CD14-positive monocyte (primary cell): ENCODE measurements around the gene GNG4. TPM values are rescaled to one million over a fixed set of nuclear protein-coding genes. Genes with fewer than 3 reads are reported as not detected.

Experiments
- DNase-seq, 3 donors: peaks; one replicate each; pipeline ENCODE4 v3.0.0-alpha.2; 2011 to 2022
- H2AFZ ChIP-seq: 2 replicates; pipeline ENCODE4 v1.6.0; 2012; ENCODE audit warnings: mild to moderate bottlenecking, low read depth, low read length, inconsistent platforms; ENCODE audit not compliant: insufficient read depth, poor library complexity, severe bottlenecking
- H3K27ac ChIP-seq, 2 donors: 1 replicate in 1 of 2; 2 replicates in 1 of 2; pipeline ENCODE4 v1.5.1; 2012 to 2013; ENCODE audit warnings: low read length in 2 of 2, control low read depth in 1 of 2, inconsistent platforms in 1 of 2, low read depth in 1 of 2, mild to moderate bottlenecking in 1 of 2
- H3K27me3 ChIP-seq, 2 donors: one replicate each; pipeline versions ENCODE4 v1.6.0 to v1.6.1; 2011 to 2013; ENCODE audit warnings: low read length in 2 of 2; ENCODE audit not compliant: control insufficient read depth in 2 of 2, insufficient read depth in 2 of 2
- H3K36me3 ChIP-seq, 2 donors: replicated peaks in 1 of 2; 1 replicate in 1 of 2; 2 replicates in 1 of 2; pipeline versions ENCODE4 v1.5.1 to v1.6.1; 2012 to 2013; ENCODE audit warnings: low read length in 2 of 2, control low read depth in 1 of 2, inconsistent platforms in 1 of 2, mild to moderate bottlenecking in 1 of 2; ENCODE audit not compliant: insufficient read depth in 2 of 2, control insufficient read depth in 1 of 2
- H3K4me1 ChIP-seq, 2 donors: 1 replicate in 1 of 2; 2 replicates in 1 of 2; pipeline versions ENCODE4 v1.5.1 to v1.6.1; 2012 to 2013; ENCODE audit warnings: low read length in 2 of 2, control low read depth in 1 of 2, inconsistent platforms in 1 of 2, mild to moderate bottlenecking in 1 of 2, moderate library complexity in 1 of 2; ENCODE audit not compliant: insufficient read depth in 2 of 2, control insufficient read depth in 1 of 2
- H3K4me2 ChIP-seq: replicated peaks from 2 replicates; pipeline ENCODE3; 2012; ENCODE audit warnings: low read length, moderate library complexity, mild to moderate bottlenecking; ENCODE audit not compliant: poor library complexity, severe bottlenecking; ENCODE audit errors: extremely low read depth
- H3K4me3 ChIP-seq, 3 experiments: fragments of 200-600 bp in 1 of 3; sonication (generic) in 1 of 3; replicated peaks in 1 of 3; 1 replicate in 2 of 3; 2 replicates in 1 of 3; pipeline ENCODE4 v1.5.1; 2011 to 2013; ENCODE audit warnings: low read length in 3 of 3, mild to moderate bottlenecking in 3 of 3, control low read depth in 2 of 3, low read depth in 2 of 3, inconsistent platforms in 1 of 3, moderate library complexity in 1 of 3
- H3K79me2 ChIP-seq: 2 replicates; pipeline ENCODE4 v1.6.0; 2012; ENCODE audit warnings: mild to moderate bottlenecking, control low read depth, inconsistent platforms, low read length, moderate library complexity; ENCODE audit not compliant: insufficient read depth
- H3K9ac ChIP-seq: 2 replicates; pipeline ENCODE4 v1.6.0; 2017; ENCODE audit warnings: low read length, mild to moderate bottlenecking; ENCODE audit not compliant: insufficient read depth, poor library complexity, severe bottlenecking
- H3K9me3 ChIP-seq, 2 donors: replicated peaks in 1 of 2; 1 replicate in 1 of 2; 2 replicates in 1 of 2; pipeline versions ENCODE4 v1.5.1 to v1.6.1; 2012 to 2013; ENCODE audit warnings: low read length in 2 of 2, control low read depth in 1 of 2; ENCODE audit not compliant: control insufficient read depth in 1 of 2, insufficient read depth in 1 of 2
- H4K20me1 ChIP-seq: 2 replicates; pipeline ENCODE4 v1.6.0; 2012; ENCODE audit warnings: mild to moderate bottlenecking, low read length, control low read depth, moderate library complexity; ENCODE audit not compliant: insufficient read depth
- H3K27ac Mint-ChIP-seq, 7 donors: one replicate each; pipeline ENCODE4 v1.8.0; 2020; ENCODE audit warnings: mild to moderate bottlenecking in 7 of 7, mixed read lengths in 7 of 7, moderate library complexity in 6 of 7, inconsistent platforms in 2 of 7
- H3K27me3 Mint-ChIP-seq, 3 donors: one replicate each; pipeline ENCODE4 v1.8.0; 2021 to 2022; ENCODE audit warnings: low read depth in 3 of 3, mild to moderate bottlenecking in 3 of 3, mixed read lengths in 3 of 3, moderate library complexity in 3 of 3, inconsistent platforms in 1 of 3
- H3K36me3 Mint-ChIP-seq, 2 donors: one replicate each; pipeline ENCODE4 v1.8.0; 2020; ENCODE audit warnings: mixed read lengths in 2 of 2, inconsistent platforms in 1 of 2, mild to moderate bottlenecking in 1 of 2
- H3K4me1 Mint-ChIP-seq: one replicate; pipeline ENCODE4 v1.8.0; 2020; ENCODE audit warnings: mild to moderate bottlenecking, mixed read lengths
- H3K4me3 Mint-ChIP-seq, 2 donors: one replicate each; pipeline ENCODE4 v1.8.0; 2020; ENCODE audit warnings: mild to moderate bottlenecking in 2 of 2, mixed read lengths in 2 of 2, moderate library complexity in 1 of 2
- H3K9me3 Mint-ChIP-seq, 7 donors: one replicate each; pipeline ENCODE4 v1.8.0; 2020 to 2022; ENCODE audit warnings: mixed read lengths in 7 of 7, mild to moderate bottlenecking in 6 of 7, moderate library complexity in 6 of 7, inconsistent platforms in 2 of 7
- WGBS: methylation state at CpG from one replicate; pipeline ENCODE4 v1.1.5; 2013; ENCODE audit warnings: missing lambda C conversion rate; ENCODE audit not compliant: insufficient coverage; 5-methylcytosine and 5-hydroxymethylcytosine counted together
- intact Hi-C, 2 donors: fragments of 100-400 bp; cut with micrococcal nuclease; formaldehyde crosslinking; loops; one replicate each; pipeline versions ENCODE4 v1.15.0 to v1.15.1; 2023
- polyA plus RNA-seq, 3 donors: library from polyadenylated mRNA; depleted of rRNA in 1 of 3; unstranded in 2 of 3; stranded (reverse) in 1 of 3; fragments of 300-500 nt in 2 of 3; fragments of >200 nt in 1 of 3; fragmentation: Illumina TruSeq in 2 of 3; gene quantifications; 1 replicate in 2 of 3; 2 replicates in 1 of 3; pipeline ENCODE4 v1.2.3, GENCODE V29; 2012 to 2021
- small RNA-seq: library from RNA; depleted of rRNA; stranded (forward); fragments of <200 nt; gene quantifications from one replicate; pipeline ENCODE3, GENCODE V24; 2012; ENCODE audit warnings: low read depth; ENCODE audit not compliant: insufficient read length
- TF ChIP-seq, protein P1 (sequence below): fragments of 200-600 bp; IDR thresholded peaks from one replicate; pipeline ENCODE4 v1.8.0; 2022; ENCODE audit warnings: antibody characterized with exemption, mild to moderate bottlenecking

Gene GNG4
- polyA plus RNA-seq, 3 donors = not detected

DNA sequence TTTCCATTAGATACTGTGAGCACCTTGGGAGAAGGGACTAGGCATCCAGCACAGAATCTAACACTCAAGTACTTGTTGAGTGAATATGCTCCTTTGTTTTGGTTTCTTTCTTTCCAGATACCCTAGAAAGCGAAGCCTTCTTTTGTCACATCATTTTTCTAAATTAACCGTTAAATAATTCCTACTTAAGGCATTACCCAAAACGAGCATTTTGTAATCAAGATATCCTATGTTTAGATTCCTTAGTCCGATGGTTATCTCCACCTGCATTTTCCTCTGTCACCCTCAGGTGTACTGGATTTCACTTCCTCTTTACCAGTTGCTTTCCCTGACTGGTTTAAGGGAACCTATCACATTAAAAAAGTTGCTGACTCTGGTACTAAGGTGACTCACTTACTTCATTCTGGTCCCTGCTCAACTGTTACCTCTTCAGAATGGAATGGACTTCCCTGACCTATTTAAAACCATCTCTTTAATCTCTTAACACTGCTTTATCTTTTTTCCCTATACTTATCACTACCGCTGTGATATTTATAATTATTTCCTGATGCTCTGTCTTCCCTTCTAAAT, 148.5 kb downstream of the GNG4 start:
- H3K27ac Mint-ChIP-seq = no peak overlapping the region
- Histone ChIP-seq H3K27ac (no peak overlapping the region), H3K4me2 (no peak overlapping the region), H3K27me3 (no peaks in the 10 kb centered on the region), H3K9ac (no peak overlapping the region), H4K20me1 (peaks cover 56% of the 10 kb centered on the region), H2AFZ (no peak overlapping the region), H3K4me1 (peaks cover 21 to 23% of the 10 kb centered on the region in 2 donors), H3K36me3 (no peaks in the 10 kb centered on the region), H3K9me3 (no peaks in the 10 kb centered on the region), H3K79me2 (peaks cover 66% of the 10 kb centered on the region), H3K4me3 (no peak overlapping the region)
- intact Hi-C loops = loop anchor here (5.0 to 10.0 kb wide), 3 partner anchors 174 to 1294 kb away; partner anchors contain the start of genes ARID4B (in 2 of the 2), GGPS1 (in 2 of the 2) and MTR (in 1 of the 2)
- peaks cover 19% of the 10 kb centered on the region for H3K4me1 Mint-ChIP-seq
- 85% methylated on average over 4 of the region's 5 CpGs for WGBS
- H3K36me3 Mint-ChIP-seq = no peaks in the 10 kb centered on the region
- H3K4me3 Mint-ChIP-seq = no peak overlapping the region
- TF ChIP-seq, protein P1, sequence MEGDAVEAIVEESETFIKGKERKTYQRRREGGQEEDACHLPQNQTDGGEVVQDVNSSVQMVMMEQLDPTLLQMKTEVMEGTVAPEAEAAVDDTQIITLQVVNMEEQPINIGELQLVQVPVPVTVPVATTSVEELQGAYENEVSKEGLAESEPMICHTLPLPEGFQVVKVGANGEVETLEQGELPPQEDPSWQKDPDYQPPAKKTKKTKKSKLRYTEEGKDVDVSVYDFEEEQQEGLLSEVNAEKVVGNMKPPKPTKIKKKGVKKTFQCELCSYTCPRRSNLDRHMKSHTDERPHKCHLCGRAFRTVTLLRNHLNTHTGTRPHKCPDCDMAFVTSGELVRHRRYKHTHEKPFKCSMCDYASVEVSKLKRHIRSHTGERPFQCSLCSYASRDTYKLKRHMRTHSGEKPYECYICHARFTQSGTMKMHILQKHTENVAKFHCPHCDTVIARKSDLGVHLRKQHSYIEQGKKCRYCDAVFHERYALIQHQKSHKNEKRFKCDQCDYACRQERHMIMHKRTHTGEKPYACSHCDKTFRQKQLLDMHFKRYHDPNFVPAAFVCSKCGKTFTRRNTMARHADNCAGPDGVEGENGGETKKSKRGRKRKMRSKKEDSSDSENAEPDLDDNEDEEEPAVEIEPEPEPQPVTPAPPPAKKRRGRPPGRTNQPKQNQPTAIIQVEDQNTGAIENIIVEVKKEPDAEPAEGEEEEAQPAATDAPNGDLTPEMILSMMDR = no peak
- no peak for DNase-seq
- H3K9me3 Mint-ChIP-seq = no peaks in the 10 kb centered on the region
- no peaks in the 10 kb centered on the region for H3K27me3 Mint-ChIP-seq

Small RNA genes within 50 kb of the gene (small RNA-seq; reads per million reads assigned to genes)
- gene MTCO3P46 (not detected), gene MTND4LP21 (not detected)

Other genes starting within 250 kb of the GNG4 start
- 10 to 100 TPM in 2 of 3 donors, 1 to 10 TPM in 1; 8.9 to 11.8 (median 10.4) TPM for gene B3GALNT2, start 145.3 kb downstream of the GNG4 start, polyA plus RNA-seq
- 100 to 1,000 TPM in 1 of 3 donors, 10 to 100 TPM in 2; 46.3 to 128 (median 67.9) TPM for gene LYST, start 217.1 kb upstream of the GNG4 start, polyA plus RNA-seq